ENCODE measurements around the gene C17orf100. TPM values are rescaled to one million over a fixed set of nuclear protein-coding genes. Genes with fewer than 3 reads are reported as not detected.
A peak's percentile ranks its signal among the peaks of the same experiment; 100 is the strongest.

The C17orf100 gene
- total and polyA plus RNA-seq, 10 of the 15 experiments (the other 5 are each of a cell fraction or from before 2014, with no cell fraction given), result 0.84 to 4.7 (median 1.8) TPM

DNA sequence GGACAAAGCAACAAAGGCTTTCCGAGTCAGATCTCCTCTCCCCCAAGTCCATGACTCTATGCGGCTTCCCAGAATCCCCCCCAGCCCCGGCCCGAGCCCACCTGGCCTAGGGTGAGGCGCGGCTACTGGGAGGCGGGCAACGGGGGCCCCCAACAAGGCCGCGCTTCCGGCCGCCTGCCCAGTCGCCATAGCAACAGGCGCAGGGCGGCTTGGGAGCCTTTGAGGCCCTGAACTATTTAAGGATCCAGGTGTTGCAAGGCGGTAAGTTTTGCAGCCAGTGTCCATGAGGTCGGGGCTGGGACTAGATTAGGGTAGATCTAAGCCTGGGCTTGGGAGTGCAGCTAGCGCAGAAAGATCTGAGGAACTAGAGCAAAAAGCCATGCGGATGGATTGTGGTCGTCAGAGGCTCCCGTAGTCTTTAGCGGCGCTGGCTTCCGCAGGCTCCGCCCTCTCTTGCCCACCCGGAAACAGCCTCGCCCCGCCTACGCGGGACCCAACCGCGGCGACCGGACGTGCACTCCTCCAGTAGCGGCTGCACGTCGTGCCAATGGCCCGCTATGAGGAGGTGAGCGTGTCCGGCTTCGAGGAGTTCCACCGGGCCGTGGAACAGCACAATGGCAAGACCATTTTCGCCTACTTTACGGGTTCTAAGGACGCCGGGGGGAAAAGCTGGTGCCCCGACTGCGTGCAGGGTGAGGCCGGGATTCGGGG, 10.9 kb upstream of the C17orf100 start, which contains the start of the genes KIAA0753 and TXNDC17 (continued):
- peak; percentile 93 to 97 for TF ChIP-seq SRF (IDR thresholded peaks at IDR 0.05; ENCODE audit: low read depth in 2 of 2, low read length in 2 of 2)
- TF ChIP-seq ZNF207 (IDR thresholded peaks at IDR 0.05; ENCODE audit: borderline replicate concordance), result peak; percentile 70; the same call in 1 of the 2 replicates
- TF ChIP-seq, protein P1, sequence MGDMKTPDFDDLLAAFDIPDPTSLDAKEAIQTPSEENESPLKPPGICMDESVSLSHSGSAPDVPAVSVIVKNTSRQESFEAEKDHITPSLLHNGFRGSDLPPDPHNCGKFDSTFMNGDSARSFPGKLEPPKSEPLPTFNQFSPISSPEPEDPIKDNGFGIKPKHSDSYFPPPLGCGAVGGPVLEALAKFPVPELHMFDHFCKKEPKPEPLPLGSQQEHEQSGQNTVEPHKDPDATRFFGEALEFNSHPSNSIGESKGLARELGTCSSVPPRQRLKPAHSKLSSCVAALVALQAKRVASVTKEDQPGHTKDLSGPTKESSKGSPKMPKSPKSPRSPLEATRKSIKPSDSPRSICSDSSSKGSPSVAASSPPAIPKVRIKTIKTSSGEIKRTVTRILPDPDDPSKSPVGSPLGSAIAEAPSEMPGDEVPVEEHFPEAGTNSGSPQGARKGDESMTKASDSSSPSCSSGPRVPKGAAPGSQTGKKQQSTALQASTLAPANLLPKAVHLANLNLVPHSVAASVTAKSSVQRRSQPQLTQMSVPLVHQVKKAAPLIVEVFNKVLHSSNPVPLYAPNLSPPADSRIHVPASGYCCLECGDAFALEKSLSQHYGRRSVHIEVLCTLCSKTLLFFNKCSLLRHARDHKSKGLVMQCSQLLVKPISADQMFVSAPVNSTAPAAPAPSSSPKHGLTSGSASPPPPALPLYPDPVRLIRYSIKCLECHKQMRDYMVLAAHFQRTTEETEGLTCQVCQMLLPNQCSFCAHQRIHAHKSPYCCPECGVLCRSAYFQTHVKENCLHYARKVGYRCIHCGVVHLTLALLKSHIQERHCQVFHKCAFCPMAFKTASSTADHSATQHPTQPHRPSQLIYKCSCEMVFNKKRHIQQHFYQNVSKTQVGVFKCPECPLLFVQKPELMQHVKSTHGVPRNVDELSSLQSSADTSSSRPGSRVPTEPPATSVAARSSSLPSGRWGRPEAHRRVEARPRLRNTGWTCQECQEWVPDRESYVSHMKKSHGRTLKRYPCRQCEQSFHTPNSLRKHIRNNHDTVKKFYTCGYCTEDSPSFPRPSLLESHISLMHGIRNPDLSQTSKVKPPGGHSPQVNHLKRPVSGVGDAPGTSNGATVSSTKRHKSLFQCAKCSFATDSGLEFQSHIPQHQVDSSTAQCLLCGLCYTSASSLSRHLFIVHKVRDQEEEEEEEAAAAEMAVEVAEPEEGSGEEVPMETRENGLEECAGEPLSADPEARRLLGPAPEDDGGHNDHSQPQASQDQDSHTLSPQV (IDR thresholded peaks at IDR 0.05), result no peak
- no peak for TF ChIP-seq ZZZ3 (IDR thresholded peaks at IDR 0.05; ENCODE audit: control insufficient read depth, insufficient read length, low read depth)
- peak; percentile 38 for TF ChIP-seq SMAD1 (IDR thresholded peaks at IDR 0.05; ENCODE audit: low read depth, partially characterized antibody)
- no peak for TF ChIP-seq SREBF2 (IDR thresholded peaks at IDR 0.05; ENCODE audit: low read length)
- TF ChIP-seq NR2C2 (IDR thresholded peaks at IDR 0.05; ENCODE audit: borderline replicate concordance, control insufficient read depth, insufficient read length, low read depth), result no peak
- peak in 1 of 2 experiments; percentile 29; a peak in 1 of 4 replicates for TF ChIP-seq IKZF2 (IDR thresholded peaks at IDR 0.05)
- TF ChIP-seq ZNF274 (IDR thresholded peaks at IDR 0.05; ENCODE audit: insufficient read depth, insufficient read length), result no peak
- peak; percentile 32; the same call in 1 of the 2 replicates for TF ChIP-seq NR2C1 (IDR thresholded peaks at IDR 0.05)
- TF ChIP-seq DPF2 (IDR thresholded peaks at IDR 0.05), result 0 out of 2 replicates have a peak, but pooled peaks have one; percentile 55
- TF ChIP-seq CREM (IDR thresholded peaks at IDR 0.05; ENCODE audit: low read depth), result peak; percentile 70; the same call in 1 of the 2 replicates
- no peak for TF ChIP-seq SMARCA5 (IDR thresholded peaks at IDR 0.05)
- 0 out of 2 replicates have a peak, but pooled peaks have one; percentile 19 for TF ChIP-seq RFX5 (IDR thresholded peaks at IDR 0.05; ENCODE audit: low read depth, low read length)
- TF ChIP-seq, protein P2, sequence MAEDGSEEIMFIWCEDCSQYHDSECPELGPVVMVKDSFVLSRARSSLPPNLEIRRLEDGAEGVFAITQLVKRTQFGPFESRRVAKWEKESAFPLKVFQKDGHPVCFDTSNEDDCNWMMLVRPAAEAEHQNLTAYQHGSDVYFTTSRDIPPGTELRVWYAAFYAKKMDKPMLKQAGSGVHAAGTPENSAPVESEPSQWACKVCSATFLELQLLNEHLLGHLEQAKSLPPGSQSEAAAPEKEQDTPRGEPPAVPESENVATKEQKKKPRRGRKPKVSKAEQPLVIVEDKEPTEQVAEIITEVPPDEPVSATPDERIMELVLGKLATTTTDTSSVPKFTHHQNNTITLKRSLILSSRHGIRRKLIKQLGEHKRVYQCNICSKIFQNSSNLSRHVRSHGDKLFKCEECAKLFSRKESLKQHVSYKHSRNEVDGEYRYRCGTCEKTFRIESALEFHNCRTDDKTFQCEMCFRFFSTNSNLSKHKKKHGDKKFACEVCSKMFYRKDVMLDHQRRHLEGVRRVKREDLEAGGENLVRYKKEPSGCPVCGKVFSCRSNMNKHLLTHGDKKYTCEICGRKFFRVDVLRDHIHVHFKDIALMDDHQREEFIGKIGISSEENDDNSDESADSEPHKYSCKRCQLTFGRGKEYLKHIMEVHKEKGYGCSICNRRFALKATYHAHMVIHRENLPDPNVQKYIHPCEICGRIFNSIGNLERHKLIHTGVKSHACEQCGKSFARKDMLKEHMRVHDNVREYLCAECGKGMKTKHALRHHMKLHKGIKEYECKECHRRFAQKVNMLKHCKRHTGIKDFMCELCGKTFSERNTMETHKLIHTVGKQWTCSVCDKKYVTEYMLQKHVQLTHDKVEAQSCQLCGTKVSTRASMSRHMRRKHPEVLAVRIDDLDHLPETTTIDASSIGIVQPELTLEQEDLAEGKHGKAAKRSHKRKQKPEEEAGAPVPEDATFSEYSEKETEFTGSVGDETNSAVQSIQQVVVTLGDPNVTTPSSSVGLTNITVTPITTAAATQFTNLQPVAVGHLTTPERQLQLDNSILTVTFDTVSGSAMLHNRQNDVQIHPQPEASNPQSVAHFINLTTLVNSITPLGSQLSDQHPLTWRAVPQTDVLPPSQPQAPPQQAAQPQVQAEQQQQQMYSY (CRISPR knock-in tag; IDR thresholded peaks at IDR 0.05), result no peak
- no peak for TF ChIP-seq ZNF217 (IDR thresholded peaks at IDR 0.05)
- TF ChIP-seq POLR2A (IDR thresholded peaks at IDR 0.05; ENCODE audit: low read depth, low read length), result peak; percentile 99
- TF ChIP-seq KLF5 (IDR thresholded peaks at IDR 0.05; ENCODE audit: partially characterized antibody), result peak; percentile 31
- TF ChIP-seq SPI1 (IDR thresholded peaks at IDR 0.05; ENCODE audit: borderline replicate concordance, insufficient read depth, low read depth, low read length), result no peak
- TF ChIP-seq ZSCAN29 (IDR thresholded peaks at IDR 0.05), result no peak
- TF ChIP-seq POLR2AphosphoS5 (IDR thresholded peaks at IDR 0.05; ENCODE audit: low read length), result peak; percentile 99
- no peak for TF ChIP-seq MYC (IDR thresholded peaks at IDR 0.05; ENCODE audit: insufficient read depth, insufficient read length, insufficient replicate concordance, low read length, severe bottlenecking)
- TF ChIP-seq, protein P3, sequence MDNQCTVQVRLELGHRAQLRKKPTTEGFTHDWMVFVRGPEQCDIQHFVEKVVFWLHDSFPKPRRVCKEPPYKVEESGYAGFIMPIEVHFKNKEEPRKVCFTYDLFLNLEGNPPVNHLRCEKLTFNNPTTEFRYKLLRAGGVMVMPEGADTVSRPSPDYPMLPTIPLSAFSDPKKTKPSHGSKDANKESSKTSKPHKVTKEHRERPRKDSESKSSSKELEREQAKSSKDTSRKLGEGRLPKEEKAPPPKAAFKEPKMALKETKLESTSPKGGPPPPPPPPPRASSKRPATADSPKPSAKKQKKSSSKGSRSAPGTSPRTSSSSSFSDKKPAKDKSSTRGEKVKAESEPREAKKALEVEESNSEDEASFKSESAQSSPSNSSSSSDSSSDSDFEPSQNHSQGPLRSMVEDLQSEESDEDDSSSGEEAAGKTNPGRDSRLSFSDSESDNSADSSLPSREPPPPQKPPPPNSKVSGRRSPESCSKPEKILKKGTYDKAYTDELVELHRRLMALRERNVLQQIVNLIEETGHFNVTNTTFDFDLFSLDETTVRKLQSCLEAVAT (IDR thresholded peaks at IDR 0.05), result peak; percentile 53; the same call in 1 of the 2 replicates
